HK-2 (cell line): ENCODE data around the gene RNF40.

Experiments
- DNase-seq: peaks from one replicate; pipeline ENCODE4 v3.0.0-alpha.2; 2018; ENCODE audit not compliant: unreplicated experiment

Gene RNF40

GRCh38 chr16:30740364-30741251, 21.5 kb upstream of the RNF40 start:
- DNase-seq, result peak; percentile 84

DNA sequence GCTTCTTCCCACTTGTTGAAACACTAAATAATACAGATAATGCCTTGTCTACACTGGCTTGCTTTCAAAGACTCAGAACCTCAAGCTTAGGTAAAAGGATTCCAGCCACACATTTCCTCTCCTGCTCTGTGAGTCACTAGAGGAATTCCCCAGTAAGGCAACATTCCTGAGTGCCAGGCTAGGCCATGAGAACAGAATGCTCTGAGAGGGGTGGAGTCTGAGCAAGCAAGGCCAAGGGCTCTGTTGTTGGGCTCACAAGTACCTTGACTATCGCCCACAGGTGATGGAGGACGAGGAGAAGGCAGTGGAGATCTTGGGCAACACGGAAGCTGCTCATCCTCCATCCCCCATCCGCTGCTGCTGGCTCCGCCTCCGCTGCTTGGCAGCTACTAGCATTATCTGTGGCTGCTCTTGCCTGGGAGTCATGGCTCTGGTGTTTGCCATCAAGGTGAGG, 20.6 kb upstream of the RNF40 start:
- peak; percentile 82 for DNase-seq

- no peak for DNase-seq
Measured at GRCh38 chr16:30743716-30744115, 18.4 kb upstream of the RNF40 start.

DNA sequence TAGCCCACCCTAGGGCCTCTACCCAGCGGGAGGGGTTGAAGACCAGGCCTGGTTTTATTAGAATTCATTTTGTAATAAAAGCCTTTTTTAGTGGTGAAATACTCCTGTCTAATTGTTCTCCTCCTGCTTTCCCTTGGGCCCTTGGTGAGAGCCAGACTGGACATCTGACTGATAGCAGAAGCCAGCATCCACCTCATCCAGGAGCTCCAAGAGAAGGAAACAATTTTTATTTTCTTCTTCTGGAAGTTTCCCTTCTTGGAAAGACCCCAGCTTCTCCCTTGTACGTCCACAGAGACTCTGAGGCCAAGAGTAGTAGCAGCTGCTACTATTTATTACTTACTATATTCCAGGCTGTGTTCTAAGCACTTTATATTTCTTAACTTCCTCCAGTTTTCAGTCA, 17.9 kb upstream of the RNF40 start:
- DNase-seq, result no peak

DNA sequence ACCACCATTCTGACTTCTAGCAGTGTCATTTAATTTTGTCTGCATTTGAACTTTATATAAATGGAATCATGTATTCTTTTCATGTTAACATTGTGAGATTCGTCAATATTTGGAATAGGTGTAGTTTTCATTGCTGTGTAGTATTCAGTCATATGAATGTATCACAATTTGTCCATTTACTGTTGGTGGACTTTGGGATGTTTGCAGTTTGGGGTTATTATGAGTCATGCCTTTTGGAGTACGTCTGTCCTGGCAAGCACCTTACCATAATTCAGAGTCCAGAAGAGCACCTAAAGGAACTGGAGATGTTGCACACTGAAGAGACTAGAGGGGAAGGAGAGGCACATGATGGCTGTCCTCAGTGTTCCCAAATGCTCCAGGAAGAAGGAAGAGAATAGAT, 17.0 kb upstream of the RNF40 start:
- DNase-seq, result no peak

DNA sequence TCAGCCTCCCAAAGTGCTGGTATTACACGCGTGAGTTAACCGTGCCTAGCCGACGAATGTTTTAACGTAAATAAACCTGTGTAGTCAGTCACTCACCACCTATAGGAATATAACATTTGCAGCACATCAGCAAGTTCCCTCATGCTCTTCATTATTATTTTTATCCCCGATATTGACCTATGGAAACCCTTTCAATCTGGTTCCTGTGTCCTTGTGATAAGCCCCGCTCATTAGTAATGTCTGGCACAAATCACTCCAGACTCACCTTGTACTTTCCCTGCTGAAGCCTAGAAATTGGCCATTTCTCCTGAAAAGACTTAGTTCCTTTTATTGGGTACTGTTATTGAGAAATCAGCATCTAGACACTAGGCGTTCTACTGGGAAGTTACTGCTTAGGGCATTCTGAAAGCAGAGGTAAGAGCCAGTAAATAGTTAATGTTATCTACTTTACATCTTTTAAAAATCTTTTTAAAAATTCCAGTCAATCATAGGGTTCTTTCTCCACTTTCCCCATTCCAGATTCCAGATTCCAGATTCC, 15.4 kb upstream of the RNF40 start:
- DNase-seq, result no peak

GRCh38 chr16:30747331-30747730, 14.8 kb upstream of the RNF40 start:
- DNase-seq, result no peak

DNA sequence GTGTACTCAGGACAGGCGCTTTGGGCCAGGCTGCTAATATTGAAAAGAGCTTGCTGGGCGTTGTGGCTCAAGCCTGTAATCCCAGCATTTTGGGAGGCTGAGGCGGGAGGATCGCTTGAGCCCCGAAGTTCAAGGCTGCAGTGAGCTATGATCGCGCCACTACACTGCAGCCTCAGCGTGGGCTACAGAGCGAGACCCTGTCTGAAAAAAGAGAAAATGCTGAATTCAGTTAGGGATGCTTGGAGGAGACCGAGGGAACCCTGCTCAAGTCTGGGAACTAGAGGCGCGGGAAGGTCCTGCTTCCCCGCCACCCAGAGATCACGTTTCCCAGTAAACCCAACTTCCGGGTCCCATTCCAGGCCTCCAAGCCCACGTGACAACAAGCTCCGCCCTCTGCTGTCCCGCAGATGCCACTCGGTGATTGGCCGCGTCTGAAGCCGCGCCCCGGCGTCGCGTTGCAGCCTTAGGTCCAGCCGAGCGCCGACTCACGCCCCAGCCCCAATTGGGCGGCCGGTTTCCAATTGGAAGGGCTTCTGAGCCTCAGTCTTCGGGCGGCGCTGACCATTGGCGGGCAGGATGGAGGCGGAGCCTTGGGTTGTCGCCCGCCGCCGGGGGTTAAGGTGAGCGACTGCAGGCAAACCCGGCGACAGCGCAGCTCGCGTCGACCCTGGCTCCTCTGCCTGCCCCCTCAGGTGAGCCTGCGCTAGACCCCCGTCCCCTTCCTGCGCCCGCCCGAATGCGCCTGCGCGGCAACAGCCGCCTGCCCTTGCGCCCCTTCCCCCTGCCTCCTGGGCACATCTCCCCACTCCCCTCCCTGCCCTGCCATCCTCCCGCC, 14.1 kb upstream of the RNF40 start, which contains the start of gene PHKG2:
PHKG2 (plus strand) TSS at position 627 of the 835 bp plus-strand sequence. CDS start 396 bp downstream, outside the sequence.
- peak; percentile 96 for DNase-seq

GRCh38 chr16:30748634-30749445, 13.3 kb upstream of the RNF40 start:
- peak; percentile 55 for DNase-seq

GRCh38 chr16:30750201-30750600, 11.9 kb upstream of the RNF40 start:
- no peak for DNase-seq

GRCh38 chr16:30750876-30751465, 11.2 kb upstream of the RNF40 start:
- DNase-seq, result no peak

GRCh38 chr16:30753596-30753995, 8.5 kb upstream of the RNF40 start:
- no peak for DNase-seq

DNA sequence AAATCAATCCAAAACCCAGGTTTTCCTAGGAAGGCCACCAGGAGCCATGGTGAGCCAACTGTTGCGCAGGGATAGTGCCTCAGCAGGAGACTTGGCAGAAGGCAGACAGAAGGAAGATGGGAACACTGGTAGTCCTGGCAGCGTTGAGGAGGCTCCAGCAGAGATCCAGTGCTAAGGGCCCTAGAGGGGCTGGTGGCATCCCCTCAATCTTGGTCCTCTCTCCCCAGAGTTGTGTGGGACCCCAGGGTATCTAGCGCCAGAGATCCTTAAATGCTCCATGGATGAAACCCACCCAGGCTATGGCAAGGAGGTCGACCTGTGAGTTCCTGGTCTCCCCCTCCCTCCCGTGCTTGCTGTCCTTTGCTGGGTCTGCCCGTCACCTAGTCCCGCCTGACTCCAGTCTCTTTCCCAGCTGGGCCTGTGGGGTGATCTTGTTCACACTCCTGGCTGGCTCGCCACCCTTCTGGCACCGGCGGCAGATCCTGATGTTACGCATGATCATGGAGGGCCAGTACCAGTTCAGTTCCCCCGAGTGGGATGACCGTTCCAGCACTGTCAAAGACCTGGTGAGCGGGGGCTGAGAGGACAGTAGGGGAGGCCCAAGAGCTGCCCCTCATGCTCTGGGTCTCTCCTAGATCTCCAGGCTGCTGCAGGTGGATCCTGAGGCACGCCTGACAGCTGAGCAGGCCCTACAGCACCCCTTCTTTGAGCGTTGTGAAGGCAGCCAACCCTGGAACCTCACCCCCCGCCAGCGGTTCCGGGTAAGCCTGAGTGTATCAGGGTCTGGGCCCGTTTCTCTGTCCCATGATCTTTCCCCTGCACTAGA, 6.0 kb upstream of the RNF40 start:
- no peak for DNase-seq

- DNase-seq, result no peak
Measured at GRCh38 chr16:30756781-30757100, 5.4 kb upstream of the RNF40 start.

GRCh38 chr16:30757316-30757715, 4.8 kb upstream of the RNF40 start:
- DNase-seq, result no peak

- DNase-seq, result no peak
Measured at GRCh38 chr16:30758988-30759491, 3.1 kb upstream of the RNF40 start.

GRCh38 chr16:30760001-30760559, 2.0 kb upstream of the RNF40 start:
- DNase-seq, result no peak

- DNase-seq, result no peak
Measured at GRCh38 chr16:30760577-30761426, 1.3 kb upstream of the RNF40 start.

DNA sequence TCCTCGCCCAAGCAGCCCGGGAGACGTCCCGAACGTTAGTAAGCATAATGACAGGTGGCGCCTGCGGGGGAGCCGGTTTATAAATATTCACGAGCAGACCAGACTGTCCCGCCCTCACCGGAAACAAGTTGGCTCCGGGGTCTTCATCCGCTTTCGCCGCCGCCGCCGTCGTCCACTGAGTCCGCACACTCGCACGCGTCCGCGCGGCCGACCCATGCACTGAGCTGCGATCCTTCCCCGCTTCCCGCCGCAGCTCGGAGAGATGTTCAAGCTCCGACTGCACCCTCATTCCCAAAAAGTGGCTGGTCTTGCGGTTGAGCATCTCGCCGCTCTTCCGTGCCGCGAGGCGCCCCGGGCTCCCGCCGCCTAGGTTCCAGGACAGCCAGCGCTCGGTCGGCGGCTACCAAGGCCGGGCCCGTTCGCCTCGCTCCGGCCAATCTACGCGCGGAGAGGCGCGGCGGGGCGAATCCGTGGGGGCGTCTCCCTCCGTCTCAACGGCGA, 645 bp upstream of the RNF40 start:
- DNase-seq, result peak; percentile 42
